GM18511 (cell line): Measurements from ENCODE around the gene MYOT.

Experiments used
- ATAC-seq: cut with Tn5 transposase; IDR thresholded peaks from one replicate; pipeline ENCODE4 v1.9.1; 2021; ENCODE audit warnings: mild to moderate bottlenecking, moderate library complexity; ENCODE audit not compliant: unreplicated experiment

The MYOT gene, protein sequence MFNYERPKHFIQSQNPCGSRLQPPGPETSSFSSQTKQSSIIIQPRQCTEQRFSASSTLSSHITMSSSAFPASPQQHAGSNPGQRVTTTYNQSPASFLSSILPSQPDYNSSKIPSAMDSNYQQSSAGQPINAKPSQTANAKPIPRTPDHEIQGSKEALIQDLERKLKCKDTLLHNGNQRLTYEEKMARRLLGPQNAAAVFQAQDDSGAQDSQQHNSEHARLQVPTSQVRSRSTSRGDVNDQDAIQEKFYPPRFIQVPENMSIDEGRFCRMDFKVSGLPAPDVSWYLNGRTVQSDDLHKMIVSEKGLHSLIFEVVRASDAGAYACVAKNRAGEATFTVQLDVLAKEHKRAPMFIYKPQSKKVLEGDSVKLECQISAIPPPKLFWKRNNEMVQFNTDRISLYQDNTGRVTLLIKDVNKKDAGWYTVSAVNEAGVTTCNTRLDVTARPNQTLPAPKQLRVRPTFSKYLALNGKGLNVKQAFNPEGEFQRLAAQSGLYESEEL

DNA sequence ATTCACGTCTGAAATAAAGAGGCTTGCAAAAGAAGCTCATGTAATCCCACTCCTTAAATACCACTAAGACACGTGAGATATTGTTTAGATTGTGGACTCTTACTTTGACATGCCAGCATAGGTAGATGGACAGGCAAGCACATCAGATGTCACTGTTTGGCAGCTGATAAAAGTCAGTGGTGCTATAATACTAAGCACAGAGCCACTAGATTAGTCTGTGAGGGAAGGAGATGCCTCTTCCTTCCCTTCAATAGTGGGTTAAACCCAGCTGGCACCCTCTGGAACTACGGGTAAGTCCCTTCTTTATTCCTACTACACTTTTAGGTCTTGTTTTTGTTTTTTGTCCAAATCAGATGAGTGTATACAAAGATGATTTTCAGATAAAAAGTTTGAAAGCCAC is at the start of gene MYOT:
Gene MYOT, plus strand, starts transcription at position 197 of the 400 bp plus-strand sequence. CDS start 2,792 bp downstream, outside the sequence.
- ATAC-seq: no peak

DNA sequence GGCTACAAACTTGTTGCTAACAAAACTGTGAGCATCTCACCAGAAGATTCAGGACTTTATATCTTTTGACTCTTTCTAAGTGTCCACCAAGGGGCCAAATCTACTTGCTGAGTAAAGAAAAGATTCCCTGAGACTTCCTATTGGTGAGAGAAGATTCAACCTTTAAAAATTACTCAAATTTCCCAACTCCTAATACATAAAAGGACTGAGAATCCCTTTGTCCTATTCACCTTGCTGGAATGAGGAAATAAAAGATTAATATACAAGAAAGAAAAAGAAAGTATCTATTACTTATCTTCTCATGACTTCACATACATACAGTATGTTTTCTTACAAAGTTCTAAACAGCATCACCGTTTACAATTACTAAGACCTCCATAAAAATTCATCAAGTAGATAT is 47.9 kb upstream of the MYOT start:
- ATAC-seq: no peak

DNA sequence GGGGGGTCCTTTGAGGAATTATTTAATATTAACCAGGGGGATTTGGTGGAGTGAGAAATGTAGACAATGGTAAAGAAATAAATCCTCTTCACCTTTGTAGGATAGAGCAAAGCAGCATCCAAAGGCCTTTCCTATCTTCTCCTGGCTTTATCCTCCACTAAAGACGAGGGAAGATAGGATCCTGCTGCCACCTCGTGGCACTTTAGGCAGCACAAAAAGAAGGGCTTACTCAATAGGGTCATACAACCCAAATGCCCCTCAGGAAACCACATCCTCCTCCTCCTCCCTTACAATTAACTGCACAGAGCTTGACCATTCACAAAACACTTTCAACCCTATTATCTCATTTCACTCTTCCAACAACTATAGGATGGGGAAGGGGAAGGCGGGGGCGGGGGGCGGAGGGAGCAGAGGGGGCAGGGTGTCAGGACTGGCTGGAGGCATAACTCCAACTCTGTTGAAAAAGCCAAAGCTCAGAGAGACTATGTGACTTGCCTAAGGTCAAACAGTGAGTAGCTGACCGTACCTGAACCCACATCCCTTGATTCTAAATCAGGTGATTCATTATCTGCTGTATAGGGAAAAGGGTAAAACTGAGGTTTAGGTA is 45.4 kb upstream of the MYOT start:
- no peak for ATAC-seq

DNA sequence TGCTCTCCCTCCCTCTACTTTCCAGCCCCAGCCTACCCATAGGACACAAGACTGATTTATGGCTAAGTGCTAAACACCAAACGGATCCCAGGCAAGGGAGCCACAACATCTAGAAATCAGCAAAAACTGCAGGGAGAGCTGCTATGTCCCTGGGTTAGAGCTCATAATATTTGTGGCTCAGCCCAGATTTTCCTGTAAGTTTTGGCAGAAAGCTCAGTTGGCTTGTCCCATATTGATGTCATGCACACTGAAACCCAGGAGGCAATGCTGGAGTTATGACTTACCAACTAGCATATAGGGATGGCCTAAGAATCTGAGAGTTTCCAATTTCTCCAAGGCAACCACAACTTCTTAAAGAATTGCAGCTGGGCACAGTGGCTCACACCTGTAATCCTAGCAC is 44.7 kb upstream of the MYOT start:
- ATAC-seq: no peak

DNA sequence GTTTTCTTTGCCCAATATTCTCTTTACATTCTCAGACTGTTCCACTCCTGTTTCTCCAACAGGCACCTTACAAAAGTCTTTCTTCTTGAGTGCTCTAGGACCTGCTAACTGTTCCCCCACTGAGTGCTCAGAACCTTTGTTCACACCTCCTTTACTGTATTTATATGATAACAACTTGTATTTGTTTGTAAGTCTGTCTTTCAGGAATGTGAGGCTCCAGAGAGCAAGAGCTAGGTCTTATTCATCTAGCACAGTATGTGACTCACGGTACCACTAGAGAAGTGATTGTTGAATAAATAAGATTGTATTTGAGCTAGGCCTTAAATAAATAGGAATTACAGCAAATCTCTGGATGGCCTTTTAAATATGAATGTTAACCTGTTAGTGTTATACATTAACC is 42.5 kb upstream of the MYOT start:
- ATAC-seq: no peak

DNA sequence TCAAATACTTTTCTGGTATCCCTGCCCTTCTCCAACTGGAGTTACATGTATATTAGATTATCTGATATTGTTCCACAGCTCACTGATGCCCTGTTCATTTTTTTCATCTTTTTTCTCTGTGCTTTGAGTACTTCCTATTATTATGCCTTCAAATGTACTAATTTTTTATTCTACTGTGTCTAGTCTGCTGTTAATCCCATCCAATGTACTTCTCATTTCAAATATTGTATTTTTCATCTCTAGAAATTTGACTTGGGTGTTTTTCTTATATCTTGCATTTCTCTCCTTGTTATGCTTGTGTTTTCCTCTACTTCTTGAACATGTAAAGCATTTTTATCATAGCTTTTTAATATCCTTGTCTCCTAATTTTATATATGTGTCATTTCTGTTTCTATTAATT is 41.6 kb upstream of the MYOT start:
- ATAC-seq: no peak

DNA sequence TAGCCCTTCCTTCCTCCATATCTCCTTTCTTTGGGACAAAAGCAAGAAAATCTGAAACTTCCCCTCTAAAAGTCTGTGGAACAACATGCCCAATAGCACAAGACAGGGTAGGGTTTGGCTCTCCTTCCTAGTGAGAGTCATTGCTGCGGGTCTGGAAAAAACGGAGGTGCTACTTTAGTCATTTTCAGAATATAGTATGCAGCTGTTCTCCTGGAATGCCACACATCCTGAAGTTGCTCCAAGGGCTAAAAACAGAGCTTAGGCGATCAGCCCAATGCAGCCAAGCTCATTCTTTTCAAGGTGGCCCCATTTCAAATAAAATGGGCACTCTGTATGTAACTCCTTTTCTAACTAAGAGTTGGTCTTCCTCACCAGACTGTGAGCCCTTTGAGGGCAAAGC is 39.5 kb upstream of the MYOT start:
- no peak for ATAC-seq

DNA sequence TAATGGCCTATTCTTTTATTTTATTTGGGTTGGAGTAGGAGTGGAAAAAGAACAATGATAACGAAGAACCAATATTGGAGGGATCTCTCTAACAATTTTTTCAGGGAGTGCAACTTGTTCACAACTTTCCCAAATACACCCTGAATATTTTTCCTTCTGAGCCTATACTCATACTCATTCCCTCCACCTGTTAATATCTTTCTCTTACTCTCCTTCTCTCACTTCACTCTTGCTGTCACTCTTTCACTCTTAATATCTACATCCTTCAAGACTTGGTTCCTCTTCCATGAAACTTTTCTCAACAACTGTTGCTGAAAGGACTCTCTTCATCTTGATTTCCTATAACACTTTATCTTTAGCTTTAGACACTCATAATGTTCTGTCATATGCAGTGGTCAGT is 39.0 kb upstream of the MYOT start:
- no peak for ATAC-seq

DNA sequence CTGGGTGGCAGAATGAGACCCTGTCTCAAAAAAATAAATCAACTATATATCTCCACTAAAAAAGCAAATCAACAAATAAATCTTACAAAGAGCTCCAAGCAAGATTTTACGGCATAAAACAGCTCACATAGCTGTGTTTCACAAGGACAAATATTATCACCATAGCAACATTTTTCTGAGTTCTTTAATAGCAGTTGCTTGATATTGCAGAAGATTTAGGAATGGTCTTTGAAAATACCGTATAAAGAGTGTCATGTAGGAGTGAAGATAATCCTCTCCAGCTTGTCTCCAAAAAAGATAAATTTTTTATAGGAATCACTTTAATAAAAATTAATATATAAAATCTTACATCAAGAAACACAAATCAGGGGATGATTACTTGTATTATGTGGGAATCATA is 36.6 kb upstream of the MYOT start:
- ATAC-seq: no peak

DNA sequence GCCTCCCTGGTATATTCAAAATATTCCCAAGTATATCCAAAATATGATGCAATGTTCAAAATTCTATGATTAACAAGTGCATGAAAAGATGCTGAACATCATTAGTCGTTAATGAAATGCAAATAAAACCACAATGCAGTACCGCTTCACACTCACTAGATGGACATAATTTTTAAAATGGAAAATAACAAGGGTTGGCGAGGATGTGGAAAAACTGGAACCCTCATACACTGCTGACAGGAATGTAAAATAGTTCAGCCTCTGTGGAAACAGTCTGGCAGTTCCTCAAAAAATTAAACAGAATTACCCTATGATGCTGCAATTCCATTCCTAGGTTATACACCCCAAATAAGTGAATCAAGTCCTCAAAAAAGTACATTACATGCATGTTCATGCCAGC is 36.1 kb upstream of the MYOT start:
- no peak for ATAC-seq

DNA sequence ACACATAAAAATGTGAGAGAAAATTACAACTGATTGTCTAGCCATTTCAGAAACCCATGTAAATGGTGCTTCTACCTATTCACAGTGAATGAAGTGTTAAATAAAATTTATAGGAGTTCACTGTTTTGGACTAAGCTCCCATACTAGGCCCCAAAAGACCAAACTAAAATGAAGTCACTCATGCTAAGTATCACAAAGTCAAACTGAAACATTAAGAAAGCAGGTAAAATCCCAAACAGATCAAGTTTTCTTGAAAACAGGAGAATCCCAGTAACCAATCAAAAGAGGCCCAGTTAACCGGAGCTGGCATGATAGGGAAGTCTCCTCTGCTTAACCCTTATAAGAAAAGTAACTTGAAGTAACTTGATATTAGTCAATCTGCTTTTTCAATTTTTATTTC is 35.2 kb upstream of the MYOT start:
- ATAC-seq: no peak

DNA sequence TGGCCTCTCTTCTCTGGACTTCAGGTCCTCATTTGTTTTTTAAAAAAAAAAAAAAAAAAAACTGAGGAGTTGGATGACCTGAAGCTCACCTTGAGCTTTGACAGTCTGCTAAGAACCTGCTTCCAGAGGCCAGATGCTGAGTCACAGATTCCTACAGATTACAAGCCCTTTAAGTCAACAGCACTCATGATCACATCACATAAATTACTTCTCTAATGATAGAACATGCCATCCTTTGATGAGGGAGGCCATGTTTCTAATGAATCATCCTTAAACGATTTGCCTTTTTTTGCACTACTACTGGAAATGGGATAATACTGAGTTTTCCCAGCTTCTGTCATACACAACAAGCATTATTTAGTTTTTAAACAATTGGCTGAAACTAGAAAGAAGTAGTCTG is 34.2 kb upstream of the MYOT start:
- ATAC-seq: no peak

DNA sequence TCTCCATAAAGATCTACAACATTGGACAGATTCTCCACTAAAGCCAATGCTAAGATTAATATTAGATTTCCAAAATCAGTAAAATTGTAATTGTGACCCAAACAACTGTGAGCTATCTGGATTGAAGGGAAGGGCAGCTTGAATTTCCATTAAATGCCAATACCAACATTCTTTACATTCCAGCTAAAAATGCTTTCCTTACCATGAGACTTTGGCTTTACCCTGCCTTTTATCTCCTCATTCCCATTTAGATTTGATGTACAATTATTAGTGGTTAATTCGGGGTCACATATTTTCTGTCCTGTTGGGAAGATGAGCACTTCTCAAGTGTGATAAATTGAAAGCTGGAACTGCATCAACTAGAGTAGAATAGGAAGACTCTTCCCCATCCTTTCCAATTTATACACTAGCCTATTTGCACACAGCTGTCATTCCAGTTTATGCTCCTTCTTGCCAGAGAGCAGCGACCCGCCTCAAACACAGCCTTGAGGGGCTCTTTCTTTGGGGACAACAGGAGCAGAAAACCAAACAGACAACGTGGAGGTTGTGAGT is 33.1 kb upstream of the MYOT start:
- ATAC-seq: no peak

DNA sequence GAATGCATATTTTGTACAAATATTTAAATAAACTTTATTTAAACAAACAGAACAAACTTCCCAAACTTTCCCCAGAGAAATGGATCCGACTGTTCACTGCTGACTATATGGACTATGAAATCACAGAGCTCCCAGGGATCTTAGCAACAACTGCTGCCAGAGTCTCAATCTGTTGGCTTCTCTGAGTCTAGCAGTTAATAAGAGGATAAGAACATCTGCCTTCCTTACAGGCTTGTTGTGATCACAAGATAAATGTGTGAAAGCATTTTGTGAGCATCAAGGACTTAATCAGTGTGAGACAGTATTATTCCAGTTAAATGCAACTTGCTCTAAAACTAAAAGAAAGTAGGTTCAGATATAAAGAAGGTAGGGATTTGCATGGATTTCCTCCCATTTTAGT is 31.4 kb upstream of the MYOT start:
- no peak for ATAC-seq

DNA sequence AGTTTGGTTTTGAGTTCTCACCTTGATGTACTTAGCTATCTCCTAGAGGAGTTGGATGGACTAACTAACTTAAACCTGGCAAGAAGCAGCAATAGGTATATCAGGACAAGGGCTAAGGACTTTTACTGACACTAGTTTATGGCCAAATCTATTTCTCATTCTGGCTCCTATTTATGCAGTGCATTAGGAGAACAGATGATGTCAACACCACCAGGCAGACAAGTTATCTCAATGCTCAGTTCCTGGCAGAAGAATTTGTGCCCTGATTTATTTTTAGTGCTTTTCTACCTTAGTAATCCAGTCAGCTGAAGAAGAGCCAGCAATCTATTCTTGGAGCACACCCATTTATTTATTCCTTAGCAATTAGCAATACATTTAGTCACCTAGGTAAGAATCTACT is 30.7 kb upstream of the MYOT start:
- ATAC-seq: no peak

DNA sequence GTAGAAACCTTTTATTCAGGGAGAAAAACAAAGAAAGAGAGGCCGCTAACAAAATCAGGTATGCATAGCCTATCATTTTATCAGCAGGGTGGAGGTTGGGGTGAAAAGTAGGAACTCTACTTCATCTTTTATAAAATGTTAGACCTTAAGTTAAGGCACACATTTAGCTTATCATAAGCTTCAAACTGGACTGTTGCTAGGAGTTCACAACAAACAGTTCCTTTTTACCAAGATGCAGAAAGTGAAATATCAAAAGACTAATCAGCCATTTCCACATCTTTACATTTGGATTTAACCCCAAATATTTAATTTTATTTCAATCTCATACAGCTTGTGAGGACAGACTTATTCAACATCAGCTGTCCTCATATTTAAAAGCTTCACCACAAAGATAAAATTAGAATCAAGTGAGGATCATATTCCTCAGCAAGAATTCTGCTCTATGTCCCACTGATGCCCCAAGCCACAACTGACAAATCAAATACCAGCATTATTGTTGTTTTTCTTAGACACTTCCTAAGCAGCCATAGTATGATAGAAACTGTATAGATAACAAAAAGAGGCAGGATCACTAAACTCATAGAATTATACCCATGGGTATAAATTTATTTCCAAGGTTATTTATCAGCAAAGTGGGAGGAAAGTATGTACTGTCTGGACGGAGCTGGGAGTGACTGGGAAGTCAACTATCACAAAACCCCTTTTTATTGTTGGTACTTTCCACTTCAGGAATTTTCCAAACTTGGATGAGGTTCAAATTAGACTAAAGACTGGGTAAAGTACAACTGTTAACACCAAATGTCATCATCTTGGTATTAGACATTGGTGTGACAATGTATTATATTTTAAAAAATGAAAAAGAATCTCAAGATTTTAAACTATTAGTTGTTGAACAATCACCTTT is 29.9 kb upstream of the MYOT start:
- no peak for ATAC-seq

DNA sequence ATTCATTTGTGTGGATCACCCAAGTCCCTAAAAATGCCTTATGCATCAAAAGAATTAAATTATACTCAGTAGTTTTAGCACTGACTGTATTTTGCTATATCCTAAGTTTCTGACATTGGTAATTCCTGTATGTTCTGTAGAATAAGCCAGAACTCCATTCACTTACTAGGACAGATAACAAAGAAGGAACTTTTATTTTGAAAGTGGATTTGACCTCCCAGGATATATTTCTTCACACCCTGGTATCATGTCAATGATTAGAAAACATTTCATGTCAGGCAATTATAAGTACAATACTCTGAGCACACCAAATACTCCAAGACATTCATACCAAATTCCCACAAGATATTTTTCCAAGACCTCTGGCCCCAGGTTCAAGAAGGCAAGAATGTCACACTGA is 28.7 kb upstream of the MYOT start:
- ATAC-seq: no peak

DNA sequence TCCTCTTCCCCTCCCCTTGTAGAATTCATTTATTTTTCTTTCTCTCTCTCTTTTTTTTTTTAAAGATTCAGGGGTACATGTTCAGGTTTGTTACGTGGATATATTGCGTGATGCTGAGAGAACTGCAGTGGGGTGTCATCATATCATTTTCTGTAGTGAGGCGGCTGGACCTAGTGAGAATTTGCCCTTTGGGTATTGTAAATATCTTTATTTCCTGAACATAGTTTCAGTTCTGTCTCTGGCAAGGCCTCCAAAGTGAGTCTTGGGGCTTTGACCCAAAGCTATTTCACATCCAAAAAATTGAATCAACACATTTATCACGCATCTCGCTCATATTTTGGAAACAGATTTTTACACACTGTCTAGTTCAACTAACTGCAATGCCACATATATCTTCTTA is 25.4 kb upstream of the MYOT start:
- ATAC-seq: peak; percentile 73

DNA sequence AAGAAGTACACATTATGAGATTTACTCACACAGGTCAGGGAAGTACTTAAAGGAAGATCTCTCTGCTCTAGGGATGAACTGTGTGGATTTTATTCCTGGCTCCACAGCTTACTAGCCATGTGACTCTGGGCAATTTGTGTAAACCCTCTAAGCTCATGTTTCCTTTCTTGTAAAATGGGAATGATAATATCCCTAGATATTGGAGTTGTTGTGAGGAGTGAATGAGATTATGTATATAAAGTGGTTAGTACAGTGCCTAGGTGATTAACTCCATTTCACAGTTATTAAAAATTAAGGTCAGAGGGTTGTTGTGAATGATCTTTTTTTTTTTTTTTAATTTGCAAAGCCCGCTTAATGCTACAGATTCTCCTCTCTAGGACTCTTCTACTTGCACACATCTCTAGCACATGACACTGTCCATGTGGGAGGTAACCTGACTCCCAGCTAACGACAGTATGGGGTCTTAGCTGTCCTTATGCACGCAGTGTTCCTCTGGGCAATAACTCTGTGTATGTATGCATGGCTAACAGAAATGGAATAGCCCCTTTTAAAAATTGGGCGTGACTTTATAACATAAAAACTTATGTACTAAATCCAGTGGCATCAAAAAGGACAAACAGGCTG is 23.9 kb upstream of the MYOT start:
- ATAC-seq: no peak

DNA sequence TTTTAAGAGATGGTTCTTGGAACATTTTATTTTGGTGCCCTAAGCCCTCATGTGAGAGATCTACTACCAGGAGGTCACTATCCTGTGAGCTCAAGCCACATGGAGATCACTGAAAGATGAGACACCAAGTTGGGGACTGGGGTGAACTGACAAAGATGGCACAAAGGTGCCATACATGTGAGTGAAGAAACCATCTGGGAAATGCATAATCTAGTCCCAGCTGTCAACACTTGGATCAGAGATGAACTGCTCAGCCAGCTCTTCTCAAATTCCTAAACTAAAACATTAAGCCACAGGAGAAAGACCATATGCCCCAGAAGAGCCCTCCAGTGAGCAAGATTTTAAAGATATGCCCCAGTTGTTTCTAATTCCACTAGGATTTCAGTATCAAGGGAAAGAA is 22.2 kb upstream of the MYOT start:
- ATAC-seq: no peak

DNA sequence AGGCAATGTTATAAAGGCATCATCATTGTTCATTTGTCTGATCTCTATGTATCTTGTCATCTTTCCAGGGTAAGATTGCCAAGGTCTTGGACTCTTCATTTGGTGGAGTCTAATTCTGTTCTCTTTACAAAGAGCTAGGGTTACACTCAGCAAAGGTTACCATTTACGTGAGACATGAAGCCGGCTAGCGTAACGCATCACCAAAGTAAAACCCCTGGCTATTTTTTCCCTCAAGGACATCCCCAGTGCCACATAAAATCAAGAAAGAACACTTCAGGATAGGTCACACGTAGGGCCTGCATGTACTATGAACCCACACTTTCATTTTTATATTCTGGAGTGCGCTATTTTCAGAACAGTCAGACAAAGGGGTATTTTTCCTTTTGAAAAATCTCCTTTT is 20.0 kb upstream of the MYOT start:
- ATAC-seq: peak; percentile 48
